Panc1 (cell line): ENCODE data around the gene EPX.

ENCODE experiments used
- POLR2AphosphoS5 ChIP-seq: IDR thresholded peaks from 2 replicates; pipeline ENCODE4 v1.6.1; 2012; ENCODE audit warnings: mild to moderate bottlenecking, low read depth, low read length, moderate library complexity
- TF ChIP-seq, protein P1 (sequence below): fragments of 450-650 bp; IDR thresholded peaks from 2 replicates; pipeline ENCODE4 v1.5.1; 2017; ENCODE audit warnings: mild to moderate bottlenecking

DNA sequence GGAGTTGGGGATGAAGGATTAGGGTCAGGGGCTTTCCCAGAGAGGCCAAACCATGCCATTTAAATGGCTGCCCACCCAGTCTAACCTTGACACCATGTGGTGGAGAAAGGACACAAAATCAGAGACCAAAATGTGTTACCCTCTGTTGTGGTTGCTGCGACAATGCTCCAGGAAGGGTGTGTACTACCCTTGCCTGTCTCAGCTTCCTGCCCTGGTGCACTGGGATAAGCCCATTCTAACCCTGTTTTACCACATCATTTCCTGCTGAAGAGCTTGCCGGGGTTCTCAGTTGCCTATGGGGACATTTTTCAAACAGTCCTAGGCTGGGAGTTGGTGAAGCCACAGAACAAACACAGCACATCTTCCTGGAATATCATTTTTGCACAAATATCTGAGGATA is 39.5 kb upstream of the EPX start:
- TF ChIP-seq, protein P1, sequence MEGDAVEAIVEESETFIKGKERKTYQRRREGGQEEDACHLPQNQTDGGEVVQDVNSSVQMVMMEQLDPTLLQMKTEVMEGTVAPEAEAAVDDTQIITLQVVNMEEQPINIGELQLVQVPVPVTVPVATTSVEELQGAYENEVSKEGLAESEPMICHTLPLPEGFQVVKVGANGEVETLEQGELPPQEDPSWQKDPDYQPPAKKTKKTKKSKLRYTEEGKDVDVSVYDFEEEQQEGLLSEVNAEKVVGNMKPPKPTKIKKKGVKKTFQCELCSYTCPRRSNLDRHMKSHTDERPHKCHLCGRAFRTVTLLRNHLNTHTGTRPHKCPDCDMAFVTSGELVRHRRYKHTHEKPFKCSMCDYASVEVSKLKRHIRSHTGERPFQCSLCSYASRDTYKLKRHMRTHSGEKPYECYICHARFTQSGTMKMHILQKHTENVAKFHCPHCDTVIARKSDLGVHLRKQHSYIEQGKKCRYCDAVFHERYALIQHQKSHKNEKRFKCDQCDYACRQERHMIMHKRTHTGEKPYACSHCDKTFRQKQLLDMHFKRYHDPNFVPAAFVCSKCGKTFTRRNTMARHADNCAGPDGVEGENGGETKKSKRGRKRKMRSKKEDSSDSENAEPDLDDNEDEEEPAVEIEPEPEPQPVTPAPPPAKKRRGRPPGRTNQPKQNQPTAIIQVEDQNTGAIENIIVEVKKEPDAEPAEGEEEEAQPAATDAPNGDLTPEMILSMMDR, result no peak
- no peak for TF ChIP-seq POLR2AphosphoS5
